GM03348 (cell line): ENCODE results near the gene LRP11.
A peak's percentile ranks its signal among the peaks of the same experiment; 100 is the strongest.
"Not testable (repeated sequence)": the region's sequence is repeated elsewhere in the genome, so short reads cannot be mapped to it uniquely, and the experiment has no call there.

Experiments
- DNase-seq: peaks from one replicate; pipeline ENCODE4 v3.0.0; 2012; ENCODE audit warnings: low spot score

LRP11 gene

GRCh38 chr6:149848343-149848742 lies 15.8 kb downstream of the LRP11 start:
- not testable (repeated sequence) for DNase-seq

GRCh38 chr6:149847939-149848267 lies 16.3 kb downstream of the LRP11 start:
- DNase-seq = no peak

- peak; percentile 69 for DNase-seq
These were observed 17.8 kb downstream of the LRP11 start for GRCh38 chr6:149846321-149846720.

GRCh38 chr6:149845549-149845948 lies 18.6 kb downstream of the LRP11 start:
- no peak for DNase-seq

GRCh38 chr6:149844480-149844879 lies 19.7 kb downstream of the LRP11 start:
- no peak for DNase-seq

- DNase-seq = not testable (repeated sequence)
These were observed 20.1 kb downstream of the LRP11 start for GRCh38 chr6:149844036-149844435.

- DNase-seq = no peak
These were observed 21.0 kb downstream of the LRP11 start for GRCh38 chr6:149843051-149843633.

GRCh38 chr6:149842331-149842730 lies 21.8 kb downstream of the LRP11 start:
- DNase-seq = no peak

- peak; percentile 87 for DNase-seq
These were observed 23.6 kb downstream of the LRP11 start for GRCh38 chr6:149840345-149841075.

- peak; percentile 67 for DNase-seq
These were observed 29.4 kb downstream of the LRP11 start for GRCh38 chr6:149834513-149835481.

GRCh38 chr6:149833651-149834050 lies 30.5 kb downstream of the LRP11 start:
- no peak for DNase-seq

GRCh38 chr6:149831308-149831820 lies 32.8 kb downstream of the LRP11 start:
- no peak for DNase-seq

GRCh38 chr6:149830731-149831307 lies 33.3 kb downstream of the LRP11 start:
- DNase-seq = peak; percentile 68

GRCh38 chr6:149825292-149825691 lies 38.9 kb downstream of the LRP11 start:
- DNase-seq = no peak

GRCh38 chr6:149823013-149823412 lies 41.1 kb downstream of the LRP11 start:
- no peak for DNase-seq

GRCh38 chr6:149821492-149821891 lies 42.7 kb downstream of the LRP11 start:
- no peak for DNase-seq

GRCh38 chr6:149820506-149820905 lies 43.7 kb downstream of the LRP11 start:
- no peak for DNase-seq

- DNase-seq = no peak
These were observed 48.4 kb downstream of the LRP11 start for GRCh38 chr6:149815788-149816187.

- no peak for DNase-seq
These were observed 50.8 kb downstream of the LRP11 start for GRCh38 chr6:149813351-149813750.

- no peak for DNase-seq
These were observed 54.4 kb downstream of the LRP11 start for GRCh38 chr6:149809798-149810197.

GRCh38 chr6:149806127-149806526 lies 58.0 kb downstream of the LRP11 start:
- DNase-seq = no peak

- DNase-seq = no peak
These were observed 80.6 kb downstream of the LRP11 start for GRCh38 chr6:149783551-149783950.
